Fibroblast of the aortic adventitia (primary cell): Measurements from ENCODE around the gene ADNP. TPM values are rescaled to one million over a fixed set of nuclear protein-coding genes. Genes with fewer than 3 reads are reported as not detected.
"Not testable (repeated sequence)": the region's sequence is repeated elsewhere in the genome, so short reads cannot be mapped to it uniquely, and the experiment has no call there.

Experiments
- DNase-seq: peaks from one replicate; pipeline ENCODE4 v3.0.0-alpha.2; 2010; ENCODE audit warnings: low read depth
- H3K4me3 ChIP-seq: 2 replicates; pipeline ENCODE4 v1.5.1; 2011; ENCODE audit warnings: low read depth, mild to moderate bottlenecking, control low read depth, low read length, moderate library complexity
- total RNA-seq: library from RNA; depleted of rRNA; stranded (reverse); fragments of >200 nt; gene quantifications from 2 replicates; pipeline ENCODE4 v1.2.3, GENCODE V29; 2012; ENCODE audit warnings: low replicate concordance
- TF ChIP-seq, protein P1 (sequence below): IDR thresholded peaks from 2 replicates; pipeline ENCODE4 v1.5.1; 2011; ENCODE audit warnings: mild to moderate bottlenecking, low read length, control low read depth, inconsistent platforms; ENCODE audit not compliant: insufficient read depth

ADNP gene
- total RNA-seq, 1 donor: 35.4 TPM

DNA sequence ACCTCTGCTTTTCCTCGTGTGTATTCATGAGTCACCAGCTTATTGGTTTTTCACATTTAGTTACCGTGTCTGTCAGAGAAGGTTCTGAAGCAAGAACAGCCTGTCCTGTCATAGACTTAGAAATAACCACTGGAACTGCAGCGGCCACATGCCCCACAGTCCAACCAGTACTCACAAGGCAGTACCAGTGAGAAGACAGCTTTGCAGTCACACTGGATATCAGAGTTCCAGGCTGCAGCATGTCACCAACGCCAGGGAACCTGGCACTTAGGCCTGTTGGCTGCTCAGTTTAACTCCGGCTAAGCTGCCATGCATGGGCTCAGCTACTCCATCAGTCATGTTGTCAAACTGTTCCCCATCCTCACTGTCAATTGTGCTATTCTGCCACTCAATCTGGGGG lies 40.1 kb downstream of the ADNP start:
- TF ChIP-seq, protein P1, sequence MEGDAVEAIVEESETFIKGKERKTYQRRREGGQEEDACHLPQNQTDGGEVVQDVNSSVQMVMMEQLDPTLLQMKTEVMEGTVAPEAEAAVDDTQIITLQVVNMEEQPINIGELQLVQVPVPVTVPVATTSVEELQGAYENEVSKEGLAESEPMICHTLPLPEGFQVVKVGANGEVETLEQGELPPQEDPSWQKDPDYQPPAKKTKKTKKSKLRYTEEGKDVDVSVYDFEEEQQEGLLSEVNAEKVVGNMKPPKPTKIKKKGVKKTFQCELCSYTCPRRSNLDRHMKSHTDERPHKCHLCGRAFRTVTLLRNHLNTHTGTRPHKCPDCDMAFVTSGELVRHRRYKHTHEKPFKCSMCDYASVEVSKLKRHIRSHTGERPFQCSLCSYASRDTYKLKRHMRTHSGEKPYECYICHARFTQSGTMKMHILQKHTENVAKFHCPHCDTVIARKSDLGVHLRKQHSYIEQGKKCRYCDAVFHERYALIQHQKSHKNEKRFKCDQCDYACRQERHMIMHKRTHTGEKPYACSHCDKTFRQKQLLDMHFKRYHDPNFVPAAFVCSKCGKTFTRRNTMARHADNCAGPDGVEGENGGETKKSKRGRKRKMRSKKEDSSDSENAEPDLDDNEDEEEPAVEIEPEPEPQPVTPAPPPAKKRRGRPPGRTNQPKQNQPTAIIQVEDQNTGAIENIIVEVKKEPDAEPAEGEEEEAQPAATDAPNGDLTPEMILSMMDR: no peak
- no peak overlapping the region for H3K4me3 ChIP-seq
- DNase-seq: no peak

DNA sequence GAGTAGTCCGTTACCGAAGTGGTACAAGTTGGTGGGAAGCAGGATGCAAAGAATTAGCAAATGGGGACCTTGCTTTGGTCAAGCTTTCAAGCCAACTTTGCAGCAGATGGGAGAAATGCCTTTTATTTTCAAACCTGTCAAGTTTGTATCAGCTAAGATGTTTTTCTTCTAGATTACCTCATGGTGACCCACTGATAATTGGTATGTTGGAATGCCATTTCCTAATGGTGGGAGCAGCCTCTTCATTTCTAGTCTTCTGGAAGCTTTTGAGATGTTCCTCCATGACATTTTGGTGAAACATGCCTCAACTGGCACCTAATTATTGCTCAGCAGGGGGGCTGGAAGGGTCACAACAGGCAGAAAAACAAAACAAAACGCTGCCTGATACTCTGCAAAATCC lies 43.7 kb downstream of the ADNP start:
- DNase-seq: no peak
- H3K4me3 ChIP-seq: no peak overlapping the region
- TF ChIP-seq, protein P1: no peak

DNA sequence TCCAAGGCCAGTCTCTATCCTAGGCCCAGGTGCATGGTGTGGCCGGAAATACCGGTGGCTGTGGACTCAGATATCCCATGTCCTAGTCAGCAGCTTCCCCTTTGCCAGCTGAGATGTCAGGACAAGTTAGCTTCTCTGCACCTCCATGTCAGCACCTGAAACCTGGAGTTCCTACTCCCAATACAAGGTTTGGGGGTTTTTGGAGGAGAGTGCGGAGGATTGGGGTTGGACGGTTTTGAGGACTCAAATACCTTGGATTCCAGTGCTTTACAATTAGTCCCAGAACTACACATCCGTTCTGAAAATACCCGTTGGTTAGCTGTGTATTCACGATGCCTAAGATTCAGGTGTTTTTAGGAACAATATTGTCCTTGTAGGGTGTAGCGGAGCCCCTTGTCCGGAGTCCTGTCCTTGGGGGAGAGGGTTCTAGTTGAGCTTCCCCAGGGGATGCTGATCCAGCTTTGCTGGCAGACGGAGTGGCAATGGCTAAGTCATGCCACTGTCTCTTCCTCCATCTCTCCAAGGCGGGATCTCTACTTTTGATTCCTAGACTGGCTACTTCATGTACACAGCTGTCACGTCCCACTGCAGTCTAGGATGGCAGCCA lies 45.0 kb downstream of the ADNP start:
- no peak for DNase-seq
- no peak overlapping the region for H3K4me3 ChIP-seq
- TF ChIP-seq, protein P1: no peak

DNA sequence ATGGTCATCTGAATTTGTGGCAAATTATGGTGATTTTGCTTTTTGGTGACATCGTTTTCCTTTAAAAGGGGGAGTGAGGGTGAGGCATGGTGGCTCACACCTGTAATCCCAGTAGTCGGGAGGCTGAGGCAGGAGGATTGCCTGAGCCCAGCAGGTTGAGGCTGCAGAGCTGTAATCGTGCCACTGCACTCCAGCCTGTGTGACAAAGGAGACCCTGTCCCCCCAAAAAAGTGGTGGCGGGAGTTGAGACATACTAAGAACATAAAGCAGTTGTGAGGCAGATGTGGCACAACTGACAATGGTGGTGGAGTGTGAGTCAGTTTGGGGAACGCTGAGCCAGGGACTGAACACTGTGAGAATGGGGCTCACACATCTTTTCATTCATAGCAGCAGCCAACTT lies 45.5 kb downstream of the ADNP start:
- TF ChIP-seq, protein P1: no peak
- H3K4me3 ChIP-seq: no peak overlapping the region
- no peak for DNase-seq

DNA sequence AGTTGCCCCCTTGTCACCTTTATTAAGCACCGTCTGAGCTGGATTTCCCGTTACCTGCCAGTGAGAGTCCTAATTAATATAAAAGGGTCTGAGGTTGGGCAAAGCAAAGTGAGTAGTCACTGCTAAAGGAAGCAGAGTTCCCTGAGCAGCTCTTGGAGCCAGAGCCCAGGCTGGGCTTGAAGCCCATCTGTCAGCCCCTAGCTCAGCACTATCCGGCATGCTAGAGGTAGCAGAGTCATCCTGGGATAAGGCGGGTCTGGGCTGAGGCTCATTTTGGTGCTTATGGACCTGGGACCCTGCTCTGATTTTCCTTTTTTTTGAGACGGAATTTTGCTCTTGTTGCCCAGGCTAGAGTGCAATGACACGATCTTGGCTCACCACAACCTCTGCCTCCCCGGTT lies 46.2 kb downstream of the ADNP start:
- H3K4me3 ChIP-seq: no peak overlapping the region
- DNase-seq: no peak
- TF ChIP-seq, protein P1: no peak

DNA sequence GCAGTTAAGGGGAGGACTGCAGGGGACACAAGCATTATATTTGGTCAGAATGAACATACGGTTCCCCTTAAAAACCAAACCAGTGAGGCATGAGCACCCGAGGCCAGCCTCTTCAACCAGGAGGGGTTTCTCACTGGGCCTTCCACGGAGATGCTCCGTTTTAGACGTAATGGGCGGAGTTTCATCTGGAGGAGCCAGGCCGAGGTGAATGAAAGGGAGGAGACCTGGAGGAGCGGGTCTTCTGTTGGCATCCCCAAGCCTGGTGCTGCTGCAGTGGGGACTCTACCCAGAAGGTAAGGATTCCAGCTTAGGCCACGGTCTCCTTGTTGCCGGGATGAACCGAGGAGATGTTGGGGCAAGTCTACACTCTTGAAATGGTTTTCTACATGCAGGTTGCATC lies 47.4 kb downstream of the ADNP start:
- no peak overlapping the region for H3K4me3 ChIP-seq
- DNase-seq: no peak
- TF ChIP-seq, protein P1: no peak

DNA sequence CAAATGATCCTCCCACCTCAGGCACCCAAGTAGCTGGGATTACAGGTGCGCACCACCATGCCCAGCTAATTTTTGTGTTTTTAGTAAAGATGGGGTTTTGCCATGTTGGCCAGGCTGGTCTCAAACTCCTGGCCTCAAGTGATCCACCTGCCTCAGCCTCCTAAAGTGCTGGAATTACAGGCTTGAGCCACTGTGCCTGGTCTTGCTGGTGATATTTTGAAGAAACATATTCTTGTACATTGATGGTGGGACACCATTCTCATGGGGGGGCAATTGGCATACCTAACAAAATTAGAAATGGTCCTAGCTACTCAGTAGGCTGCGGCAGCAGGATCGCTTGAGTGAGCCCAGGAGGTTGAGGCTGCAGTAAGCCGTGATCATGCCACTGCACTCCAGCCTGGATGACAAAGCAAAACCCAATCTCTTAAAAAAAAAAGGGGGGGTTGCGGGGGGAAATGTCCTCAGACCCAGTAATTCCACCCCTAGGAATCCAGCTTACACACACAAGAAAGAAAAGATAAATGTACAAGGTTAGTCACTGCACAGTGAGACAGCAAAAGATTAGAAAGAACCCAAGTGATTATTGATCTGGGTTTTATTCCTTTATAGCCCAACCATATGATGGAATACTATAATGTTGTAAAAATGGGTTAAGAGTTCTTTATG lies 49.3 kb downstream of the ADNP start:
- DNase-seq: peak; percentile 15
- H3K4me3 ChIP-seq: not testable (repeated sequence)
